Measurements from ENCODE around the gene NAA16.

DNA sequence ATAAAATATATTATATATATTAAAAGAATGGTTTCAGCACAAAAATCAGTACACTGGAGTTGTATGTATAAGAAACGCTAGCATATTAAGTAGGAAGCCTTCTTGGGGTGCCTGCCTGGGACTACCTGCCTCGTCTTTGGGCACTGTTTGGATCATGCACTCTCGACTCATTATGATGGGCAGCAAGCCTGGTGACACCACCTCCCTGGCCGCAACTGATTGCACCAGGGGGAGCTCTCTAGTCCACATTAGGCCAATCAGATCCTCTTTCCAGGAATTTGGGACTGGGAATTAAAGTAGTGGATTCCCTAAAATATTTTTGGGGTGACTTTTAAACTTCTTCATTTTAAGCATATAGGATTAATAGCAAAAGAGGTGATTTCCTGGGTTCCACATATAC, 90.3 kb downstream of the NAA16 start:
- TF ChIP-seq, protein P1, sequence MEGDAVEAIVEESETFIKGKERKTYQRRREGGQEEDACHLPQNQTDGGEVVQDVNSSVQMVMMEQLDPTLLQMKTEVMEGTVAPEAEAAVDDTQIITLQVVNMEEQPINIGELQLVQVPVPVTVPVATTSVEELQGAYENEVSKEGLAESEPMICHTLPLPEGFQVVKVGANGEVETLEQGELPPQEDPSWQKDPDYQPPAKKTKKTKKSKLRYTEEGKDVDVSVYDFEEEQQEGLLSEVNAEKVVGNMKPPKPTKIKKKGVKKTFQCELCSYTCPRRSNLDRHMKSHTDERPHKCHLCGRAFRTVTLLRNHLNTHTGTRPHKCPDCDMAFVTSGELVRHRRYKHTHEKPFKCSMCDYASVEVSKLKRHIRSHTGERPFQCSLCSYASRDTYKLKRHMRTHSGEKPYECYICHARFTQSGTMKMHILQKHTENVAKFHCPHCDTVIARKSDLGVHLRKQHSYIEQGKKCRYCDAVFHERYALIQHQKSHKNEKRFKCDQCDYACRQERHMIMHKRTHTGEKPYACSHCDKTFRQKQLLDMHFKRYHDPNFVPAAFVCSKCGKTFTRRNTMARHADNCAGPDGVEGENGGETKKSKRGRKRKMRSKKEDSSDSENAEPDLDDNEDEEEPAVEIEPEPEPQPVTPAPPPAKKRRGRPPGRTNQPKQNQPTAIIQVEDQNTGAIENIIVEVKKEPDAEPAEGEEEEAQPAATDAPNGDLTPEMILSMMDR (conservative IDR thresholded peaks at IDR 0.05; ENCODE audit: low read depth, low read length), result 0 out of 2 replicates have a peak, but pooled peaks have one; percentile 19
- no peak for TF ChIP-seq EZH2 (IDR thresholded peaks at IDR 0.05; ENCODE audit: borderline replicate concordance, low read depth, low read length, poor library complexity, severe bottlenecking)
